HG03175 (cell line): ENCODE data around the gene MIXL1.
"Not testable (repeated sequence)": the region's sequence is repeated elsewhere in the genome, so short reads cannot be mapped to it uniquely, and the experiment has no call there.

Experiments used
- ATAC-seq: cut with Tn5 transposase; IDR thresholded peaks from one replicate; pipeline ENCODE4 v1.9.1; 2021; ENCODE audit warnings: mild to moderate bottlenecking, moderate library complexity; ENCODE audit not compliant: unreplicated experiment

The MIXL1 gene

DNA sequence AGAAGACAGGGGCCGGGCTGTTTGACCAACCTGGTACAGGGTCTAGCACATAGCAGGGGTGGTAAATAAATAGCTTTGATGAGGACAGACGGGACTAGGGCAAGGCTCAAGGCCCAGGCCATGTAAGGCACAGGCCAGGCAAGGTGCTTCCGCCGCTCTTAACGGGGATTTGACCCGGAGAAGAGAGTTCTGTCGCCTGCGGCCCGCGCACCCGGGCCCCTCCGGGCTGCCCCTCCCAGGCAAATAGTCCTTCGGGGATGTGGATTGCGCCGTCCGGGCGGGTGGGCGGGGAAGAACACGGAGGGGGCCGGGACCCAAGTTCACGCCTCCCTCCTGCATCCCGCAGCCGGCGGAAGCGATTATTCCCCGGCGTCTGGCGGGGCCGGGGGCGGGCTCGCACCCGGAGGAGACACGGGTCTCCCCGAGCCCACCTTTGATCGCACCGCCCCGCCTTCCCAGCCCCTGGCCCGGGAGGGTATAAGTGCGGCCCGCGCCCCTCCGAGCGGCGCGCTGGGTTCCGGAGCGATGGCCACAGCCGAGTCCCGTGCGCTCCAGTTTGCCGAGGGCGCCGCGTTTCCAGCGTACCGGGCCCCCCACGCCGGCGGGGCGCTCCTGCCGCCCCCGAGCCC, at the start of gene MIXL1:
Gene MIXL1, plus strand, starts transcription at position 508 of the 629 bp plus-strand sequence. Its CDS starts 18 bp downstream, at position 526.
- peak; percentile 32 for ATAC-seq

DNA sequence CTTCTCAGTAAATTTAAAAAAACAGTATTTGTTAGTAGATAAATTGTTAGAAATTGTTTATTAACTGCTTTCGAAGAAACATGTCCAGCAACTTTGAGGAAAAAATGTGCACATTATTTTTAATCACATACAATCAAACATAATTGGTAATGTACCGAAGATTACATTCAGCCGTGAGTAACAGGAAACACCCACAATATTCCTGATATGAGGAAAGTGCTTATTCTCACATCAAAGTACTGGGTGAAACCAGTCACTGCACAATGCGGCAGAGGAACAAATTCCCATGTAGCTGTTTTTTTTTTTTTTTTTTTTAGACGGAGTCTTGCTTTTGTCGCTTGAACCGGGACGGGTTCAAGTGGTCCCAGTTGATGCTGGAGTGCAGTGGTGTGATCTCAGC, 46.6 kb upstream of the MIXL1 start:
- no peak for ATAC-seq

DNA sequence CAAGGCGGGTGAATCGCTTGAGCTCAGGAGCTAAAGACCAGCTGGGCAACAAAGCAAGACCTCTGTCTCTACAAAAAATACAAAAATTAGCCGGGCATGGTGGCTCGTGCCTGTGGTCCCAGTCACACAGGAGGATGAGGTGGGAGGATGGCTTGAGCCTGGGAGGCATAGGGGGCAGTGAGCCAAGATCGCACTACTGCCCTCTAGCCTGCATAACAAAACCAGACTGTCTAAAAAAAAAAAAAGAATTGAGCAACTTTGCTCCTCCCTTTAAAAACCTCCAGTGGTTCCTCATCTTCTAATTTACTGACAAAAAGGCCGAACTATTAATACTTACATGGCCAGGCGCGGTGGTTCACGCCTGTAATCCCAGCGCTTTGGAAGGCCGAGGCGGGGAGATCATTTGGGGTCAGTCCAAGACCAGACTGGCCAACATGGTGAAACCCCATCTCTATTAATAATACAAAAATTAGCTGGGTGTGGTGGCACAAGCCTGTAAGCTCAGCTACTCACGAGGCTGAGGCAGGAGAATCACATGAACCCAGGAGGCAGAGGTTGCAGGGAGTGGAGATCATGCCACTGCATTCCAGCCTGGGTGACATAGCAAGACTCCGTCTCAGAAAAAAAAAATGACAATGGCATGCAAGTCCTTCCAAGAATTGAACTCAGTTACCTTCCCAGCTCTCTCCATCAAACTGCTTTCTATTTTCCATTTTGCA, 41.3 kb upstream of the MIXL1 start:
- ATAC-seq = no peak

DNA sequence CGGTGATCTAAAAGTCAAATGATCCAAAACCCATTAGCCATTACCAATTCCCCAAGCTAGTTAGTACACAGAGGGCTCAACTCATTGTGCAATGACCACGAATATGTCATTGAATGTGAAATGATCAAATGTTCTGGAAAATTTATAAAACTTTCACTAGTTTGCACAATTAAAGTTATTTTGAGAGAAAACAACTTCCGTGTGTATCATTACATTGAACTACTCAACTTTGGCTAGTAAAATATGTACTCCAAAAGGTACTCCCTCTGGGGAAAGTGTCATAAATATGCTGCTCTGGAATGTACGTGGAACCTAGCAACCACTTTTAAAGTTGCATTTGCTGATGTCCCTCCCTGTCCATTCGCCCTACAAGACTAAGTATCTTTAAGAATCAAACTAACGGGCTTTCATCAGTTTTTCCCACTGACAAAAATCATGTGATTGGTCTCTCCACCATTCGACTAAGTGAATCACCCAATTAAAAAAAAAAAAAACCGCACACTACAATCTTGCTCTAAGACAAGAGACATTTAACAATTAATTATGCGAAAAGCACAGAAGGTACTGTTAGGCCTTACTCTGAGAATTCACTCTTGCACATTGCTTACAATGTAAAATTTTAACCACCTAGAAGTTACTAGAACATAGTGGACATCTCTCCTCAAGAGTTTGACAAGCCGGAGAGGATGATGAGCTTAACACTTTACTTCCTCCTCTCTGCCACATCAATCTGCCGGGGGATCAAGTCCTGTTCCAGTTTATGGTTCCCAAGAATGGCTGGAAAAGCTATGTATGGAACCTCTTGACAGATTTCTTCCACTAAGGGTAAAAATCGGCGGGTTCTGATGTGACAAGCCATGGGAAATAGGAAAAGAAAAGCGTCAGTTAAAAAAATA, 38.1 kb upstream of the MIXL1 start:
- ATAC-seq = no peak

DNA sequence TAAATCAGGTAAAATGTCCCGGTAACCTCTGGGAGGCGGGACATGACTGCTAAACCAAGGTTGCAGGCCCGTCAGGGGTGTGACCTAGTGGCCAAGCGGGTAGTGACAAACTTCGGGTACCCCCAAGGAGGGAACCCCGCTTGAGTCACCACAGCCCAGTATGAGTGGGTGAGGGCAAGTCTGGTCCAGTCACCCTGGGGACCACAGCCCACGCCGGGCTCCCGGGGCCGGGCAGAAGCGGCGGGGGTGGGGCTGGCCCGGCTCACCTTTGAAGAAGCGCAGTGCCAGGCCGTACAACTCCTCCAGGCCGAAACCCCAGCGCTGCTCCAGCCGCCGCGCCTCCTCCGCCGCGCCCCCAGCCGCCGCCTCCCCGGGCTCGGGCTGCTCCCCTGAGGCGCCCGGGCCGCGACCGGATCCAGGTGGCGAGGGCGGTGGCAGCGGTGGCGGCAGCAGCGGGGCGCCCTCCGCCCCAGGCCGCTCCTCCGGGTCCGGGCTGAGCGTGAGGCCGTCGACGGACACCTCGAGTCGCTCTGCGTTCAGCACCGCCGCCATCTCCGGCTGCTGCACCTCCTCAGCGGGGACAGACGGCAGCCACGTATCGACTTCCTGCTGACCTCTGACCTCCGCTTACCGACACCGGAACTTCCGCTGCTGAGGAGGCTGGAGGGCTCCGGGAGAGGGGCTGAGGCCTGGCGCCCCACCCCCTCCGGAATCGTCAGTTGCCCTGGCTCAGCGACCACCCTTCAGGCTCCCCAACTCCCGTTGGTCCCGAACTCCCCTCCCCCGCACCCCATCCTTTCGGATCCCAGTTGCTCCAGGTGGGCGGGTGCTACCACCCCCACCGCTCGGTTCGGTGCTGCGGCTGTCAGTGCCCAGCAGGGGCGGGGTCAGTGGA, 37.1 kb upstream of the MIXL1 start, which contains the start of gene ACBD3:
Gene ACBD3, minus strand, starts transcription at position 618 of the 895 bp plus-strand sequence. Its CDS starts 66 bp downstream, at position 552.
- ATAC-seq = peak; percentile 95

DNA sequence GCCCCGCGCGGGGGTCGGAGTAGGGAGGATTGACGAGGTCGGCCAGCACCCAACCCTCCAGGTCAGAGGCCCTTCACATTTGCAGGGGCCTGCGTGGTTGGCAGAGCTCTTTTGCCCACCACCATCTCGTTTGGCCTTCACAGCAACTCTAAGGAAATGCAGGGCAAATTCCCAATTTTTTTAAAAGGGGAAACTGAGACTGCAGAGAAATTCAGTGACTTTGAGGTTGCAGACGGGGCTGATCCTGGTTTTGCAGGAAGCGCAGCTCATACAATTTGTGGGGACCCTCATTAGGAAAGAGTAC, 36.5 kb upstream of the MIXL1 start:
- ATAC-seq = no peak

DNA sequence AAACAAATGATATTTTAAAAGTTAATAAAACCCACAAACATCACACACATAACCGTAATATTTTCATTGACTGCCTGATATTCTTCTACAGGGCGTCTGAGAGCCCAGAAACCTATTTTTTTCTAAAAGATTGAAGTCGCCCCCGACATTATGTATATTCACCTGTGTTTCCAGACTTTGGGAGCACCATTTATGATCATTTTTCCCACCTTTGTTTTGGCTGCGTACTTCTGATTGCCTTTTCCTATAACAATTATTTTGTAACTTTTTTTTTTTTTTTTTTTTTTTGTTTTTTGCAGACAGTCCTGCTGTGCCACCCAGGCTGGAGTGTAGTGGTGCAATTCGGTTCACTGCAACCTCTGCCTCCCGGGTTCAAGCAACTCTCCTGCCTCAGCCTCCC, 36.1 kb upstream of the MIXL1 start:
- ATAC-seq = no peak

DNA sequence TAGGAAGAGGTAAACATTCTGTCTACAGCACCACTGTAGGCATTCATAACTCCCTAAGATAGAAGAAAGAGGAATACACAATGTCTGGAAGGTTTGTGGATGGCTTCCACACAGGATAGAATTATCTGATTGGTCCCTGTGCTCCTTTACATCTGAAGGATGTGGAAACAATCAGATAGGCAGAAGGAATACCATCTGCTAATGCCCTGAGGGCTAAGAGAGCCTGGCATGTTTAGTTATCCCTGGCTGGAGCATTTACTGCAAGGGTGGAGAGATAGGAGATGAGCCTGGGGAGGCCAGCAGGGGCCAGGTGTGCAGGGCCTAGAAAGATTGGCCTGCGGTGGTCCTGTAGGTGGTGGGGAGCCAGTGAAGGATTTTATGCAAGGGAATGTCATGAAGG, 28.3 kb upstream of the MIXL1 start:
- no peak for ATAC-seq

DNA sequence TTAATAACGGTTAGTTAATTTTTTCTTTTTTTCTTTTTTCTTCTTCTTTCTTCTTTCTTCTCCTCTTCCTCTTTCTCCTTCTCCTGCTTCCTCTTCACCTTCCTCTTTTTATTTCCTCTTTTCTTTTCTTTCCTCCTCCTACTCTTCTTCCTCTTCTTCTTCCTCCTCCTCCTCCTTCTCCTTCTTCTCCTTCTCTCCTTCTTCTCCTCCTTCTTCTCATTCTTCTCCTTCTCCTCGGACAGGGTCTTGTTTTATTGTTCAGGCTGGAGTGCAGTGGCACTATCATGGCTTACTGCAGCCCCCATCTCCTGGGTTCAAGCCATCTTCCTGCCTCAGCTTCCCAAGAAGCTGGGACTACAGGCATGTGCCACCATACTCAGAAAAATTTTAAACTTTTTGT, 23.5 kb upstream of the MIXL1 start:
- no peak for ATAC-seq

DNA sequence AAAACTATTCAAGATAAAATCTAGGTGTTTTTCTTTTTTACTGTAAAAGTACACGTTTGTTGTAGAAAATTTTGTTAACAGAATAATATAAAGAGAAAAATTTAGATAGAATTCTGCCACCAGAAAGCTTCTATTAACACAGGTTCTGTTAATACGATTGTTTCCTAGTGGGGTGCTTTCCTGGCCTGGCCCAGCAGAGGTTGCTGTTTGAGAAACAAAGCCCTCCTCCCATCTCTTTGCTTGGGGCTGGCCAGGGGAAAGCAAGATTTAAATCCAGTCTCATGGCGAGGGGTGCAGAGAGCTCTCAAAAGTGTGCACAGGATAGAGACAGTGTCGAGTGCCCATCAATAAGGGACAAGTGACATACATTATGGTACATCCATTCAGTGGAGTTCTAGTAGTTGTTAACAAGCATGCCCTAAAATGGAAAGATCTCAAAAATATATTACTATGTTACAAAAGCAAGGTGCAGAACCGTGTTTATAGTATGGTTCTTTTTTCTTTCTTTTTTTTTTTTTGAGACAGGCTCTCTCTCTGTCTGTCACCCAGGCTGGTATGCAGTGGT, 22.4 kb upstream of the MIXL1 start:
- ATAC-seq = no peak

DNA sequence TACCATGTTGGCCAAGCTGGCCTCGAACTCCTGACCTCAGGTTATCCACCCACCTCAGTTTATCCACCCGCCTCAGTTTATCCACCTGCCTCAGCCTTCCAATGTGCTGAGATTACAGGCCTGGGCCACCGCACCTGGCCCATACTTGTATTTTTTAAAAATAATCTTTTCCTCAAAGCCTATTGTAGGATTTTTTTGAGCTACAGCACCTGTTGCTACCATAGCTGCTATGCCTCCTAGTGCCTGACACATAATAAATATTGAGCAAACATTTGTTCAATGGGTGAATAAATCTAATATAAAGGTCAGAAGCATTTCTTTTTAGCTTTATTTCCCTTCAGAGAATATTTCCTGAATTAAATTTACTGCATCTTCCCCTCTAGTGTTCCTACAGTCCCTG, 21.2 kb upstream of the MIXL1 start:
- ATAC-seq = no peak

DNA sequence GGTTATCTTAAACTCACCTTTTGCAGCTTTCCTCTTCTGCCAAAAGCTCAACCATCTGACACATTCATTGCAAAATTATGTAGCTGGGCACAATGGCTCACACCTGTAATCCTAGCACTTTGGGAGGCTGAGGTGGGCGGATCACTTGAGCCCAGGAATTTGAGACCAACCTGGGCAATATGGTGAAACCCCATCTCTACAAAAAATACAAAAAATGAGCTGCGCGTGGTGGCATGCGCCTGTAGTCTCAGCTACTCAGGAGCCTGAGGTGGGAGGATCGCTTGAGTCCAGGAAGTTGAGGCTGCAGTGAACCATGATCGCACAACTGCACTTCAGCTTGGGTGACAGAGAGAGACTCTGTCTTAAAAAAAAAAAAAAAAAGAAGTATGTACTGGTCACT, 20.8 kb upstream of the MIXL1 start:
- ATAC-seq = not testable (repeated sequence)

DNA sequence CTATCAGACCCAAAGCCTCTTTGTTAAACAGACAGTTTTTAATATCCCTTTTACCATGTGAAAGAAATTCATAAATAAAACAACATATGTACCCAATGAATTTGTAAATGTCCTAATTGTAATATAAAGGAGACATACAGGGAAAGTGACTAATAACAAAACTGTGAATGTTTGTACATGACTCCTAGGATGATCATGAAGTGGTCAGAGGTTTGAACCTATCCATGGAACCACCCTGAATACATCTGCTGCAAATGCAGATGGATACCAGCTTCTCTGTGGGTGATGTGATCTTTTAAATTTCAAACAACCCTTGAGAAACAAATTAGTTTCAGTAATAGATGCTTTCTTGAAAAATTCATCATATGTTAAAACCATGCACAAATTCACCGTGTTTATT, 20.2 kb upstream of the MIXL1 start:
- ATAC-seq = no peak

DNA sequence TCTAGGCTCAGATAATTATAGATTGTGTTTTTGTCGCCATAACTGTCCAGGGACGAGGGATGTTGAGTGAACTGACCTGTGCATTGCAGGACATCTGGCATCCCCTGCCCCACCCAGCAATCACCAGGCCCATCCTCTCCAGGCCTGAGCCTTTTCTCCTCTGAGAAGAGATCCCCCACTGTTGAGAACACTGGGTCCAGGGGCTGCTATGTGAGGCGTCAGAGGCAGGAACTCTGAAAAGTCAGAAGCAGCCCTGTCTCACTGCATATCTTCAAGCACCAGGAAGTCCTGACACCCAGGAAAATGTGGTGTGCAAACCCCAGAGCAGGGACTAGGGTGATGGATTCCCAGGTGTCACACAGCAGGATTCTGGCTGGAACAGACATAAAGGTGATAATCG, 19.8 kb upstream of the MIXL1 start:
- ATAC-seq = no peak

DNA sequence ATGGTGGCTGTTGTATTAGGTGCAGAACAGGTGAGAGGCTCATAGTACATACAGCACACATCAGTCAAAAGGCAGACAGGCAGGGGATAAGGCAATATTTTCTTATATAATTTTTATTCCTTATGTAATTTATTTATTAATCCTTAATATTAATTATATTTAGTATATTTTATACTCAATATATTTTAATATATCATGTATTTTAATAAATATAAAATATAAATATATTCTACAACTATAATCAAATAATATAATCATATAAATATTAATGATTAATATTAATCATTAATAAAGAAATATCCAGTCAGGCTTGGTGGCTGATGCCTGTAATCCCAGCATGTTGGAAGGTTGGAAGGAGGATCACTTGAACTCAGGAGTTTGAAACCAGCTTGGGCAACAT, 19.3 kb upstream of the MIXL1 start:
- no peak for ATAC-seq

DNA sequence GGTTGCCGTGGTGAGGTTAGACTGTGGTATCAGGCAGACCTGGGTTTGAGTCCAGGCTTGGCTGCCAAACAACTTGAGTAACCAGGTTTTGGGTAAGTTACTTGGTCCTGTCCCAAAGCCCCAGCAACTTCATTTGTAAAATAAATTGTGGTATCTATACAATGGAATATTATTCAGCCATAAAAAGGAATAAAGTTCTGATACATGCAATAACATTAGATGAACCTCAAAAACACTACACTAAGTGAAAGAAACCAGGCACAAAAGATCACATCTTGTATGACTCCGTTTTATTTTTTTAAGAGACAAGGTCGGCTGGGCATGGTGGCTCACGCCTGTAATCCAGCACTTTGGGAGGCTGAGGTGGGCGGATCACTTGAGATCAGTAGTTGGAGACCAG, 16.4 kb upstream of the MIXL1 start:
- no peak for ATAC-seq

DNA sequence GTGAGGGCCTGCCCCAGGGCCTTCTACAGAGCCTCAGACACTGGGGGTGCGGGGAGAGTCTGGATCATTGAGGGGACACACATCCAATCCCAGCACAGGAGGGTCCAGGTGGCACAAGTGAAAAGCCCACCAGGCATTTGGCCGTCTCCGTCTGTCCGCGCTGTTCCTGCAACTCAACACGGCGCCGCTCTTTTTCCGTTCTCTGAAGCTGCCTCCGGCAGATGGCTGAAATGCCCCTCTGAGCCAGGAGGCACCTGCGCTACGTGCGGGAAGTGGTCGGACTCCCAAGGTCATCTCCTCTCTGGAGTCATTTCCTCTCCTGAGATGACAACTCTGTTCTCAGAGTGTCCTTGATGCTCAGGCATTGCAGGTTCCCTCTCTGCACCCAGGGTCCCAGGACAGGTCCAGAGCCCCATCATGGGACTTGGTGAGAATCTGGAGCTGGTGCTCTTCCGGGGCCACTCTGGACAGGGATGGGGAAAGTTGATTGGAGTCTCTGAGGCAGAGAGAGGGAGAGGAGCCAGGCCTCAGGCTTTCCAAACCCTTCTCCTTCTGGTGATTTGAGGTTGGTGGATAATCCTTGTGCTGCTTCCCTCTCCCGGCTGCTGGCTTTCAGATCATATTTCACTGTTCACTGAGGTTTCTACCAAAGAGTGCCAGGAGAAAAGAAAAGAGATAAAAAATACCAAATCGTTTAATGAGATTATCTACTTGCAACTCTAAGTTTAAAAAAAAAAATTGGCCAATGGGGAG, 14.0 kb upstream of the MIXL1 start:
- no peak for ATAC-seq

DNA sequence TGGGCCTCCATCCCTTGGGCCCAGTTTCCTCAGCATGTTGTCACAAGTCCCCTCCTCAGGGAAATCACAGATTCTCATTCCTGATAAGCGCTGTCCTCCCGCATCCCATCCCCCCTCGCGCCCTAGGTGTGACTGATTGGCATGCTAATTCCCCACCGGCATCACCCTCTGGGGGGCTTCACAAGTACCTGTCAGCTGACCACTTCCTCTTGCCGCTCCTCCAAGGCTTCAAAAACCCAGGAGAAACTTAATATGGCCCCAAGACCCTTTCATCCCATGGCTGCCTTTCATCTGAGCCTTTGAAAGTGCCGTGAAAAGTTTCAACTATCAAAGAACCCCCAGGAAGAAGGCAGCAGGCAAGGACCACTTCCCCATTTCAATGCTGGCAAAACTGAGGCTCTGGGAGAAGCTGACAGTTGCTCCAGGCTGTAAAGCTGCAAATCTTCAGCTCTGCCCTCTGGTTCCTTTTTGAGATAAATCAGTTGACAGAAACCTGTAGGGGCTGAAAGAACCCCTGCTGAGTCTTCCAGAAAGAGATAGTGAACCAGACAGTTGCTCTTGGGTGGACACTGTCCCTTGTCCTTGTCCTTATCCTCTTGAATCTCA, 12.8 kb upstream of the MIXL1 start:
- no peak for ATAC-seq

DNA sequence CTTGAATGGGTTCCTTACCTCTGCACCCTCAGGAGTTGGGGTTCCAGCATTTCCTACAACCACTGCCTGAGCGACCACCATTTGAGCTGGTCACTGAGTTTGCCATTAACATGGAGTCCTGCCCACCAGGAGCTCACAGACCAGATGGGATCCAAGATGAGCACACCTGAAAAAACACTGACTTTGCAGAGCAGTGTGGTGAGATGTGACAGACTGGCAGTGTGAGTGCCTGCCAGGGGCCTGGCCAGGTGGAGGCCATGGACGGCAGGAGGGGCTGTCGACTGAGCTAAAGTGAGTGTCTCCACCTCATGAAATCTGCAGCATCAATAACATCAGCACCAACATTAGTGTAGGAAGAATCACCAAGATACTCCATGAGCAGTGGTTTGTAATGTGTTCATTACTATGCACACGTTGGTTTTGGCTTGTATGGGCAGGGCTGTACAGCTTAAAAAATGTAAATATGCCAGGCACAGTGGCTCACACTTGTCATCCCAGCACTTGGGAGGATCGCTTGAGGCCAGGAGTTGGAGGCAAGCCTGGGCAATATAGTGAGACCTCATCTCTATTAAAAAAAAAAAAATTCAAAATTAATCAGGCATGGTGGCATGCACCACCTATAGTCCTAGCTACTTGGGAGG, 12.2 kb upstream of the MIXL1 start:
- ATAC-seq = no peak
